Sigmoid colon (tissue), 7 donors: ENCODE data around the gene DNAJC30. TPM values are rescaled to one million over a fixed set of nuclear protein-coding genes. Genes with fewer than 3 reads are reported as not detected.

ENCODE experiments used
- DNase-seq: peaks from one replicate; pipeline ENCODE4 v3.0.0-alpha.2; 2019
- H3K27ac ChIP-seq, 4 donors: fragments of 200-600 bp; sonication (generic); one replicate each; pipeline ENCODE4 v1.5.1; 2016 to 2019; ENCODE audit warnings: mild to moderate bottlenecking in 1 of 4
- H3K27me3 ChIP-seq, 3 donors: fragments of 200-600 bp; sonication (generic); one replicate each; pipeline ENCODE4 v1.5.1; 2019; ENCODE audit warnings: mild to moderate bottlenecking in 1 of 3
- H3K36me3 ChIP-seq, 4 donors: fragments of 200-600 bp; sonication (generic); one replicate each; pipeline ENCODE4 v1.5.1; 2016 to 2019
- H3K4me1 ChIP-seq, 4 donors: fragments of 200-600 bp; sonication (generic); one replicate each; pipeline ENCODE4 v1.5.1; 2017 to 2019
- H3K4me3 ChIP-seq, 4 donors: fragments of 200-600 bp; sonication (generic); one replicate each; pipeline ENCODE4 v1.5.1; 2017 to 2019; ENCODE audit warnings: mild to moderate bottlenecking in 2 of 4, moderate library complexity in 1 of 4
- H3K9me3 ChIP-seq, 4 donors: fragments of 200-600 bp in 3 of 4; sonication (generic) in 3 of 4; one replicate each; pipeline versions ENCODE4 v1.5.1 to v1.6.1; 2013 to 2019
- CTCF ChIP-seq, 4 experiments: fragments of 450-650 bp in 3 of 4; fragments of 200-600 bp in 1 of 4; IDR thresholded peaks; one replicate each; pipeline ENCODE4 v1.5.1; 2016 to 2019; ENCODE audit warnings: antibody characterized with exemption in 4 of 4, mild to moderate bottlenecking in 3 of 4, moderate library complexity in 2 of 4
- EP300 ChIP-seq, 4 donors: sonication (generic); formaldehyde crosslinking; IDR thresholded peaks; one replicate each; pipeline ENCODE4 v1.6.1; 2017; ENCODE audit warnings: antibody characterized with exemption in 4 of 4
- POLR2A ChIP-seq, 2 donors: fragments of 450-650 bp; IDR thresholded peaks; one replicate each; pipeline ENCODE4 v1.6.1; 2016; ENCODE audit warnings: antibody characterized with exemption in 2 of 2, mild to moderate bottlenecking in 2 of 2, moderate library complexity in 2 of 2
- POLR2AphosphoS5 ChIP-seq, 4 donors: sonication (generic); formaldehyde crosslinking; IDR thresholded peaks; one replicate each; pipeline ENCODE4 v1.6.1; 2017; ENCODE audit warnings: antibody characterized with exemption in 4 of 4
- WGBS, 2 donors: extraction: QIAGEN DNeasy Blood & Tissue Kit; methylation state at CpG; one replicate each; pipeline ENCODE4 v1.1.7; 2013; 5-methylcytosine and 5-hydroxymethylcytosine counted together
- intact Hi-C: fragments of 100-400 bp; cut with DNase I; formaldehyde crosslinking; loops from one replicate; pipeline ENCODE4 v1.15.1; 2023
- polyA plus RNA-seq, 3 donors: library from polyadenylated mRNA; stranded (reverse); fragments of 200-250 nt; gene quantifications; one replicate each; pipeline ENCODE4 v1.2.3, GENCODE V29; 2013
- total RNA-seq, 4 donors: library from RNA; depleted of rRNA; stranded (reverse); fragments of >200 nt; gene quantifications; one replicate each; pipeline ENCODE4 v1.1.0, GENCODE V29; 2016
- donor health status: healthy with polysubstance abuse.
- donor health status: Bipolar disorder and iron deficiency.
- donor health status: healthy.

Gene DNAJC30
- total and polyA plus RNA-seq, 7 donors = 3.3 to 9.4 (median 6.6) TPM

- Histone ChIP-seq H3K27ac (peak overlapping the region in 3 of 4 donors; percentile 60 to 78 (median 70)), H3K4me1 (peaks cover 0 to 28% (median 23%) of the 10 kb centered on the region in 4 donors), H3K36me3 (peaks cover 0 to 31% (median 12%) of the 10 kb centered on the region in 4 donors), H3K4me3 (peak overlapping the region in 3 of 4 donors; percentile 28 to 35 (median 29)), H3K27me3 (no peaks in the 10 kb centered on the region), H3K9me3 (no peaks in the 10 kb centered on the region)
- DNase-seq = peak; percentile 87
- 21 to 27% methylated on average over 45 of the region's 45 CpGs for WGBS, 2 donors
- TF ChIP-seq EP300 (IDR thresholded peaks at IDR 0.05) = no peak
- TF ChIP-seq POLR2A (IDR thresholded peaks at IDR 0.05) = no peak
- no peak for TF ChIP-seq CTCF (IDR thresholded peaks at IDR 0.05)
- peak in 1 of 4 donors; percentile 35 for TF ChIP-seq POLR2AphosphoS5 (IDR thresholded peaks at IDR 0.05)
- intact Hi-C loops = no loop called here
These were observed 20.7 kb upstream of the DNAJC30 start for GRCh38 chr7:73703757-73704639.

GRCh38 chr7:73703225-73703624 lies 20.0 kb upstream of the DNAJC30 start:
- no peak for DNase-seq

GRCh38 chr7:73702665-73703064 lies 19.4 kb upstream of the DNAJC30 start:
- Histone ChIP-seq H3K4me1 (peaks cover 0 to 28% (median 23%) of the 10 kb centered on the region in 4 donors), H3K36me3 (peaks cover 0 to 44% (median 18%) of the 10 kb centered on the region in 4 donors), H3K27me3 (no peaks in the 10 kb centered on the region), H3K4me3 (no peak overlapping the region), H3K9me3 (no peaks in the 10 kb centered on the region), H3K27ac (no peak overlapping the region)
- intact Hi-C loops = no loop called here
- TF ChIP-seq EP300 (IDR thresholded peaks at IDR 0.05) (no peak), CTCF (IDR thresholded peaks at IDR 0.05) (no peak), POLR2A (IDR thresholded peaks at IDR 0.05) (no peak), POLR2AphosphoS5 (IDR thresholded peaks at IDR 0.05) (no peak)
- WGBS, 2 donors = 90 to 94% methylated on average over 18 of the region's 18 CpGs
- DNase-seq = no peak

More at GRCh38 chr7:73703225-73703624, 20.0 kb upstream of the DNAJC30 start:
- H3K36me3 ChIP-seq = peaks cover 0 to 39% (median 16%) of the 10 kb centered on the region in 4 donors
- TF ChIP-seq POLR2A (IDR thresholded peaks at IDR 0.05) = no peak
- TF ChIP-seq EP300 (IDR thresholded peaks at IDR 0.05) = no peak
- TF ChIP-seq POLR2AphosphoS5 (IDR thresholded peaks at IDR 0.05) = no peak
- no peak for TF ChIP-seq CTCF (IDR thresholded peaks at IDR 0.05)
- H3K4me1 ChIP-seq = peaks cover 0 to 28% (median 23%) of the 10 kb centered on the region in 4 donors
- no peak overlapping the region for H3K4me3 ChIP-seq
- H3K27me3 ChIP-seq = no peaks in the 10 kb centered on the region
- no peaks in the 10 kb centered on the region for H3K9me3 ChIP-seq
- H3K27ac ChIP-seq = peak overlapping the region in 3 of 4 donors; percentile 60 to 78 (median 70)
- intact Hi-C loops = no loop called here
- WGBS, 2 donors = 71 to 86% methylated on average over 13 of the region's 13 CpGs

- intact Hi-C loops = no loop called here
- DNase-seq = no peak
- Histone ChIP-seq H3K27me3 (no peaks in the 10 kb centered on the region), H3K36me3 (peaks cover 2 to 49% (median 23%) of the 10 kb centered on the region in 4 donors), H3K27ac (no peak overlapping the region), H3K4me3 (no peak overlapping the region), H3K9me3 (no peaks in the 10 kb centered on the region), H3K4me1 (peaks cover 0 to 25% (median 23%) of the 10 kb centered on the region in 4 donors)
- no peak for TF ChIP-seq CTCF (IDR thresholded peaks at IDR 0.05)
- no peak for TF ChIP-seq POLR2A (IDR thresholded peaks at IDR 0.05)
- TF ChIP-seq EP300 (IDR thresholded peaks at IDR 0.05) = no peak
- no peak for TF ChIP-seq POLR2AphosphoS5 (IDR thresholded peaks at IDR 0.05)
- WGBS, 2 donors = 79 to 88% methylated on average over 8 of the region's 8 CpGs
These were observed 19.0 kb upstream of the DNAJC30 start for GRCh38 chr7:73702226-73702625.
